ENCODE results near the gene LCA5.
A peak's percentile ranks its signal among the peaks of the same experiment; 100 is the strongest.

The LCA5 gene

GRCh38 chr6:79546186-79546585 lies 9.0 kb upstream of the LCA5 start:
- no peak for TF ChIP-seq POLR2AphosphoS5 (IDR thresholded peaks at IDR 0.05; ENCODE audit: low read depth, low read length)
- no peak for TF ChIP-seq SIN3A (IDR thresholded peaks at IDR 0.05; ENCODE audit: borderline replicate concordance, insufficient read depth, low read length)
- TF ChIP-seq TAF1 (IDR thresholded peaks at IDR 0.05; ENCODE audit: borderline replicate concordance, insufficient read depth, low read length): no peak
- no peak for TF ChIP-seq REST (IDR thresholded peaks at IDR 0.05; ENCODE audit: insufficient read depth in 1 of 2, low read depth in 2 of 2, low read length in 2 of 2)
- no peak for TF ChIP-seq FOXP2 (optimal IDR thresholded peaks at IDR 0.05; ENCODE audit: borderline replicate concordance, extremely low read depth, extremely low read length, insufficient read depth)

GRCh38 chr6:79544939-79545450 lies 7.8 kb upstream of the LCA5 start:
- no peak for TF ChIP-seq TAF1 (IDR thresholded peaks at IDR 0.05; ENCODE audit: borderline replicate concordance, insufficient read depth, low read length)
- TF ChIP-seq REST (IDR thresholded peaks at IDR 0.05; ENCODE audit: insufficient read depth in 1 of 2, low read depth in 2 of 2, low read length in 2 of 2): peak in 1 of 2 experiments; percentile 63; a peak in 1 of 4 replicates
- no peak for TF ChIP-seq POLR2AphosphoS5 (IDR thresholded peaks at IDR 0.05; ENCODE audit: low read depth, low read length)
- peak; percentile 48 for TF ChIP-seq FOXP2 (optimal IDR thresholded peaks at IDR 0.05; ENCODE audit: borderline replicate concordance, extremely low read depth, extremely low read length, insufficient read depth)
- TF ChIP-seq SIN3A (IDR thresholded peaks at IDR 0.05; ENCODE audit: borderline replicate concordance, insufficient read depth, low read length): peak; percentile 96; the same call in 1 of the 2 replicates

GRCh38 chr6:79544299-79544927 lies 7.2 kb upstream of the LCA5 start:
- TF ChIP-seq POLR2AphosphoS5 (IDR thresholded peaks at IDR 0.05; ENCODE audit: low read depth, low read length) (no peak), TAF1 (IDR thresholded peaks at IDR 0.05; ENCODE audit: borderline replicate concordance, insufficient read depth, low read length) (no peak), REST (IDR thresholded peaks at IDR 0.05; ENCODE audit: insufficient read depth in 1 of 2, low read depth in 2 of 2, low read length in 2 of 2) (no peak), SIN3A (IDR thresholded peaks at IDR 0.05; ENCODE audit: borderline replicate concordance, insufficient read depth, low read length) (no peak), FOXP2 (optimal IDR thresholded peaks at IDR 0.05; ENCODE audit: borderline replicate concordance, extremely low read depth, extremely low read length, insufficient read depth) (no peak)

GRCh38 chr6:79543886-79544285 lies 6.7 kb upstream of the LCA5 start:
- TF ChIP-seq TAF1 (IDR thresholded peaks at IDR 0.05; ENCODE audit: borderline replicate concordance, insufficient read depth, low read length): no peak
- no peak for TF ChIP-seq FOXP2 (optimal IDR thresholded peaks at IDR 0.05; ENCODE audit: borderline replicate concordance, extremely low read depth, extremely low read length, insufficient read depth)
- TF ChIP-seq REST (IDR thresholded peaks at IDR 0.05; ENCODE audit: insufficient read depth in 1 of 2, low read depth in 2 of 2, low read length in 2 of 2): no peak
- TF ChIP-seq SIN3A (IDR thresholded peaks at IDR 0.05; ENCODE audit: borderline replicate concordance, insufficient read depth, low read length): no peak
- no peak for TF ChIP-seq POLR2AphosphoS5 (IDR thresholded peaks at IDR 0.05; ENCODE audit: low read depth, low read length)
